ENCODE data around the gene ZNF821.

ZNF821 gene

GRCh38 chr16:71855937-71856662 is 27.9 kb downstream of the ZNF821 start:
- DNase-seq (ENCODE audit: low spot score): no peak
- ChIA-PET CTCF (interaction anchor here (1.4 kb wide), 1 partner anchor 28 kb away, joined by 3 read pairs; the partner anchor contains the start of gene ZNF821), POLR2A (ENCODE audit: low non-redundant PET) (no interaction called here)
- H3K27ac ChIP-seq: no peak overlapping the region
- TF ChIP-seq, protein P1, sequence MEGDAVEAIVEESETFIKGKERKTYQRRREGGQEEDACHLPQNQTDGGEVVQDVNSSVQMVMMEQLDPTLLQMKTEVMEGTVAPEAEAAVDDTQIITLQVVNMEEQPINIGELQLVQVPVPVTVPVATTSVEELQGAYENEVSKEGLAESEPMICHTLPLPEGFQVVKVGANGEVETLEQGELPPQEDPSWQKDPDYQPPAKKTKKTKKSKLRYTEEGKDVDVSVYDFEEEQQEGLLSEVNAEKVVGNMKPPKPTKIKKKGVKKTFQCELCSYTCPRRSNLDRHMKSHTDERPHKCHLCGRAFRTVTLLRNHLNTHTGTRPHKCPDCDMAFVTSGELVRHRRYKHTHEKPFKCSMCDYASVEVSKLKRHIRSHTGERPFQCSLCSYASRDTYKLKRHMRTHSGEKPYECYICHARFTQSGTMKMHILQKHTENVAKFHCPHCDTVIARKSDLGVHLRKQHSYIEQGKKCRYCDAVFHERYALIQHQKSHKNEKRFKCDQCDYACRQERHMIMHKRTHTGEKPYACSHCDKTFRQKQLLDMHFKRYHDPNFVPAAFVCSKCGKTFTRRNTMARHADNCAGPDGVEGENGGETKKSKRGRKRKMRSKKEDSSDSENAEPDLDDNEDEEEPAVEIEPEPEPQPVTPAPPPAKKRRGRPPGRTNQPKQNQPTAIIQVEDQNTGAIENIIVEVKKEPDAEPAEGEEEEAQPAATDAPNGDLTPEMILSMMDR (conservative IDR thresholded peaks at IDR 0.05; ENCODE audit: low read depth): no peak

- ChIA-PET CTCF (interaction anchor here (1.4 kb wide), 1 partner anchor 29 kb away, joined by 3 read pairs; the partner anchor contains the start of gene ZNF821), POLR2A (ENCODE audit: low non-redundant PET) (no interaction called here)
- H3K27ac ChIP-seq: no peak overlapping the region
- TF ChIP-seq, protein P1 (conservative IDR thresholded peaks at IDR 0.05; ENCODE audit: low read depth): no peak
- no peak for DNase-seq (ENCODE audit: low spot score)
These were observed 29.5 kb downstream of the ZNF821 start for GRCh38 chr16:71854369-71854948.

DNA sequence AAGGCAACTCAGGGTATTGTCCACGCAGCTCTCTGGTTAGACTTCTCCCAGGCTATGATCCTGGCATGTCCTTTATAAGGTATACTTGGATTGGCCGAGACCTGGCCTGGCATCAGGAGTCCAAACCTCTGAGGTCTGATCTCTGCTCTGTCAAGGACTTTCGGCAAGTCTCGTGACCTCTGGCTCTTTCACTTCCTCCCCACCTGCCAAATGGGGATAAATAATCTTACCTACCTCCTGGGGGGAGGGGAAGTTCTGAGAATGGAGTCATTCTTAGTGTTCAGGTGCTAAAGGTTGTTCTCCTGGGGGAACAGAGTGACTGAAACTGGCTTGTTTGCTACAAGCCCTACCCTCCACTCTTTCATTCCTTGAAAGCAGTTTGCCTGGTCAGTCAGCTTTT is 30.6 kb downstream of the ZNF821 start:
- POLR2A ChIA-PET (ENCODE audit: low non-redundant PET): no interaction called here
- no peak overlapping the region for H3K27ac ChIP-seq
- CTCF ChIA-PET: interaction anchor here (0.6 to 1.0 kb wide), 2 partner anchors 23 to 1150 kb away, joined by 3 read pairs; no protein-coding TSS in a partner anchor
- no peak for DNase-seq (ENCODE audit: low spot score)
- TF ChIP-seq, protein P1 (conservative IDR thresholded peaks at IDR 0.05; ENCODE audit: low read depth): no peak

- POLR2A ChIA-PET (ENCODE audit: low non-redundant PET): no interaction called here
- TF ChIP-seq, protein P1 (conservative IDR thresholded peaks at IDR 0.05; ENCODE audit: low read depth): no peak
- DNase-seq (ENCODE audit: low spot score): no peak
- CTCF ChIA-PET: interaction anchor here (0.5 to 1.0 kb wide), 2 partner anchors 23 to 109 kb away, joined by 3 read pairs; no protein-coding TSS in a partner anchor
- no peak overlapping the region for H3K27ac ChIP-seq
These were observed 31.4 kb downstream of the ZNF821 start for GRCh38 chr16:71852561-71852960.

GRCh38 chr16:71852158-71852557 is 31.8 kb downstream of the ZNF821 start:
- TF ChIP-seq, protein P1 (conservative IDR thresholded peaks at IDR 0.05; ENCODE audit: low read depth): no peak
- no peak for DNase-seq (ENCODE audit: low spot score)
- ChIA-PET POLR2A (ENCODE audit: low non-redundant PET) (no interaction called here), CTCF (no interaction called here)
- no peak overlapping the region for H3K27ac ChIP-seq

DNA sequence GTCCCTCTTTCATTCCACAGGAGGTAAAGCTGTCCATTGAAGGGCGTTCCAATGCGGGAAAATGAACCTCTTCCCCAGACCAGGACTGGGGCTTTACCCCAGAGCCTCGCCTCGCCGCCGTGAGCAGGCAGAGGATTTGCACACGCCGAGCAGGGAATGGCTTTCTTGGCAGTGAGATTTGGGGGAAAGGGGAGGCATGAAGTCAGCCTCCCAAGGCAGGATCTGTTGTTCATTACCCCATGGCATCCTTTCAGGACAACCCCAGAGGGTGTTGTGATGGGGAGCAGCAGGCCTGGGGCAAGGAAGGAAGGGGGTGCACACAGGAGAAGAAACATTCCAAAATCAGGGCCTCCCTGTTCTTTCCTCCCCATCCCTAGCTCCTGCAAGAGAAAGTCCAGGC is 32.2 kb downstream of the ZNF821 start:
- DNase-seq (ENCODE audit: low spot score): no peak
- ChIA-PET CTCF (no interaction called here), POLR2A (ENCODE audit: low non-redundant PET) (no interaction called here)
- H3K27ac ChIP-seq: no peak overlapping the region
- TF ChIP-seq, protein P1 (conservative IDR thresholded peaks at IDR 0.05; ENCODE audit: low read depth): no peak
